SK-N-MC (cell line): ENCODE results near the gene PLEKHM3.

Experiments
- DNase-seq: peaks from one replicate; pipeline ENCODE4 v3.0.0-alpha.2; 2011; ENCODE audit warnings: low read depth, low spot score
- H3K27ac ChIP-seq: fragments of 200-600 bp; sonication (generic); 2 replicates; pipeline ENCODE4 v1.5.1; 2016; ENCODE audit warnings: mixed run types
- H3K36me3 ChIP-seq: fragments of 200-600 bp; sonication (generic); 2 replicates; pipeline ENCODE4 v1.6.1; 2017; ENCODE audit warnings: antibody characterized with exemption, low read length, mixed read lengths; ENCODE audit not compliant: insufficient read depth
- H3K4me3 ChIP-seq: fragments of 200-600 bp; sonication (generic); 2 replicates; pipeline ENCODE4 v1.5.1; 2016
- H3K9ac ChIP-seq: fragments of 200-600 bp; sonication (generic); 2 replicates; pipeline ENCODE4 v1.8.0; 2017; ENCODE audit warnings: mixed run types, mixed read lengths; ENCODE audit not compliant: insufficient read length
- H3K9me3 ChIP-seq: fragments of 200-600 bp; sonication (generic); 2 replicates; pipeline ENCODE4 v1.6.1; 2017; ENCODE audit warnings: low read depth, mild to moderate bottlenecking, antibody characterized with exemption, low read length, moderate library complexity, mixed read lengths
- EZH2 ChIP-seq: fragments of 200-600 bp; sonication (generic); IDR thresholded peaks from one replicate; pipeline ENCODE4 v1.6.1; 2017; ENCODE audit warnings: antibody characterized with exemption
- FOXP2 ChIP-seq: optimal IDR thresholded peaks from 2 replicates; pipeline ENCODE3; 2011; ENCODE audit warnings: mild to moderate bottlenecking, moderate library complexity; ENCODE audit not compliant: insufficient read depth; ENCODE audit errors: extremely low read length, control extremely low read depth
- POLR2AphosphoS5 ChIP-seq: IDR thresholded peaks from 2 replicates; pipeline ENCODE4 v1.6.1; 2012; ENCODE audit warnings: mild to moderate bottlenecking, low read depth, low read length, borderline replicate concordance

Gene PLEKHM3

DNA sequence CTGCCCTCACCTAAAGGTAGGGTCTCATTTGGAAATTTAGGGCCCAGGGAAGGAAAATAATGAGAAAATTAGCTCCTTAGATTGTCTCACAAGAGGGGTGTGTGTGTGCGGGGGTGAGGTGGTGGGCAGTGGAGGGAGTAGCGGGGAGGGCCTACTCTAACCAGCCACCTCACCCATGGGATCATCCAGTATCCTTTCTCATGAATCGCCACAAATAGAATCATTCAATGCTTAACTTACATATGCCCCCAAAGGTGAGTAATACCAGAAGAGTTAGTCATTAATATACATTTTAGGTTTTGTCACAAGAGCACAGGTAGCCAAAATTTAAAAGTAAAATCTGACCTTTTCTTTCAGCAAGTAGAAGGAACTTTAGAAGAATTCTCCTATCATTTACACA, 122.1 kb downstream of the PLEKHM3 start:
- H3K36me3 ChIP-seq, result no peaks in the 10 kb centered on the region
- DNase-seq, result no peak
- H3K27ac ChIP-seq, result no peak overlapping the region
- no peak overlapping the region for H3K4me3 ChIP-seq
- H3K9me3 ChIP-seq, result no peaks in the 10 kb centered on the region
- TF ChIP-seq POLR2AphosphoS5, result no peak
- no peak for TF ChIP-seq EZH2
- TF ChIP-seq FOXP2, result no peak
- H3K9ac ChIP-seq, result no peak overlapping the region

DNA sequence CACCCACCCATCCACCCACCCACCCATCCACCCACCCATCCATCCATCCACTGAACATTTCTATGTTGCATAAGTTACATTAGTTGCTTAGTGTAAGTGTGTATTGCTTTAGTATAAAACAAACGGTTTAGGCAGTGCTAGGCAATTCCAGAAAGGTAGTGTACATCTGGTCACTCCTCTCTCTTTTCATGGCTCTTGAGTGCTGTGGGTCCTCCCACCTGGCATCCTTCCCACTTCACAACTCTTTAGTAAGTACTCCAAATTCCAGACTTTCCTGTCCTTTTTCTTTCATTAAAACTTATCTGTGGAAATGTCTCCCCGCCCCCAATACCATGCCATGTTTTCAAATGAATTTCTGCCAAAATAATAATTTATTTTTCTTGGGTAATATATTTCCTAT, 122.5 kb downstream of the PLEKHM3 start:
- H3K9me3 ChIP-seq, result no peaks in the 10 kb centered on the region
- H3K4me3 ChIP-seq, result no peak overlapping the region
- no peak overlapping the region for H3K27ac ChIP-seq
- H3K36me3 ChIP-seq, result no peaks in the 10 kb centered on the region
- DNase-seq, result no peak
- H3K9ac ChIP-seq, result no peak overlapping the region
- no peak for TF ChIP-seq EZH2
- no peak for TF ChIP-seq POLR2AphosphoS5
- TF ChIP-seq FOXP2, result no peak

DNA sequence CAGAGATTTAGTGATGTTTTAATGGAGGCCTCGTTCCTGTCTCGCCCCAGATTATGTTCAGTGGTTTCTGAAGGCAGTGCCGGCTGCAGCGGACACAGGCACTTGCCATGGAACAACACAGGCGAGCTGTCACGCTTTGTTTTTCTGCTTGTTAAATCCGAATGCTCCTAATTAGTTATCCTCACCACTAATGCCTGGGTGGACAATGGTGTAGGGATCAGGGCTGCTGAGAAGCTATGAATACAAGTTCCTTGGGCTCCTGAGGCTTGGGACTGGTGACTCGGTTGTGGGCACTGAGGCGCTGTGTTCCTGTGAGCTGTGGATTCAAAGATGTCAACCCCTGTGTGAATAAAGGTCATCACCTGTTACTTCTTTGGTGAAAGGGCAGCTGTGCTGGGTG, 123.5 kb downstream of the PLEKHM3 start:
- TF ChIP-seq POLR2AphosphoS5, result no peak
- TF ChIP-seq FOXP2, result no peak
- no peak for TF ChIP-seq EZH2
- no peak for DNase-seq
- Histone ChIP-seq H3K9ac (no peak overlapping the region), H3K27ac (no peak overlapping the region), H3K9me3 (no peaks in the 10 kb centered on the region), H3K36me3 (no peaks in the 10 kb centered on the region), H3K4me3 (no peak overlapping the region)

DNA sequence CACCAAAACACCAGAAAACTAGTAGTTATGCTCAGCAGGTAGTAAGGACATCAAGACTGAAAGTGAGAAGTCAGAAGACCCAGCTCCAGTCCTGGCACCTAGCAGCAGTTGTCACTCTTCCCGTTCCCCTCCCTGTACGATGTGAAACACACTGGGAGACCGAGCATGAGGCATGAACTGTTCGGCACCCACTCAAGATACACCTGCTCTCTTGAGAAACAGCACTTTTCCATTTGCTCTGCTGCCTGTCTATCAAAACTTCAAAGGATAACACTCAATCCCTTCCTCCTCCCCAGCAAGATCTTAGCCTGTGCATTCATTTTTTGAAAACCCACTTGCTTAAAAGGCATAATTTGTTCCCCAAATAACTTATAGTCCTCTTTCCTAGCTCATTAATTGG, 123.9 kb downstream of the PLEKHM3 start:
- Histone ChIP-seq H3K4me3 (no peak overlapping the region), H3K27ac (no peak overlapping the region), H3K9ac (no peak overlapping the region), H3K36me3 (no peaks in the 10 kb centered on the region), H3K9me3 (no peaks in the 10 kb centered on the region)
- DNase-seq, result no peak
- no peak for TF ChIP-seq FOXP2

DNA sequence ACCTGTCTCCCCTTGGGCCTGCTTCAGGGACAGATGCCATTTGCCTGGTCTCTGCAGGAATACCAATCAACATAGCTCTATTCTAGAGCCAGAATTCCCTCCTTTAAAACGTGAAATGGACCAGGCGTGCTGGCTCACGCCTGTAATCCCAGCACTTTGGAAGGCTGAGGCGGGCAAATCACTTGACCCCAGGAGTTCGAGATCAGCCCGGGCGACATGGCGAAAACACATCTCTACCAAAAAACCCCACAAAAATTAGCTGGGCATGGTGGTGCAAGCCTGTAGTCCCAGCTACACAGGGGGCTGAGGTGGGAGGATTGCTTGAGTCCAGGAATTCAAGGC, 127.0 kb downstream of the PLEKHM3 start:
- Histone ChIP-seq H3K9ac (no peak overlapping the region), H3K27ac (no peak overlapping the region), H3K9me3 (no peaks in the 10 kb centered on the region), H3K4me3 (no peak overlapping the region), H3K36me3 (no peaks in the 10 kb centered on the region)
- TF ChIP-seq FOXP2 (no peak), EZH2 (no peak), POLR2AphosphoS5 (no peak)
- no peak for DNase-seq

DNA sequence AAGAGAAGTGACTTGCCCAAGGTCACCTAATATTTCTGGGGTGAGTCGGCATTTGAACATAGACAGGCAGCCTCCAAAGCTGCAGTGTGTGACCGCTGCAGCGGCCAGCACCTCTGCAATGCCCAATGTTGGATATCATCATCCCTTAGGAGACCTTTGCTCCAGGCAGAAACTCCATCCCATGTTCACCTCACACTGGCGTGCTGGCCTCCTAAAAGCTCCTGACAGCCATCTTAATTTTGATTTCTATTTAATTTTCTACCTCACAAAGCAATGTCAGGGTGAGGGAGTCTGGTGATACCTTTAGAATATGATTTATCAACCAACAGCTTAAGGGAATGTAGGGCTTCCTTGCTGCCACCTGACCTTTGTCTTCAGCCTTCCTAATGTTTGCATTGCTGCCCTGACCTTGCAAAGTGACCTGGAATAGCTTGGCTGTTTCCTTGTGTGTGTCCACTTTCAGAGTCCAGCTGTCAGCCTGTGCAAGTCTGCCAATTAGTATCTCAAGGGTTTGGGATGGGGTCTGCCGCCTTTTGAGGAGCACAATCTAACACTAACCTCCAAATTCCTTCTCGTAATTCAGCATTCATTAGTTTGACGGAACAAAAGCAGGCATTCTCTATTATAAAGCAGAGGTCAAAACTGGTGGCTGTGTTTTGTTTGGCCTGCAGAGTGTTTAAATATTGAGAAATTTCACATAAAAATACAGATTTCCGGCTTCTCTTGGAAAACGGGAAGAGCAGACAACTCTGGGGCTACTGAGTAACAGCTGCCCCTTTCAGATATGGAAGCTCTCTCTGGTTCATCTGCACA, 127.6 kb downstream of the PLEKHM3 start:
- no peak overlapping the region for H3K4me3 ChIP-seq
- no peaks in the 10 kb centered on the region for H3K36me3 ChIP-seq
- DNase-seq, result no peak
- no peak overlapping the region for H3K9ac ChIP-seq
- H3K9me3 ChIP-seq, result no peaks in the 10 kb centered on the region
- no peak for TF ChIP-seq FOXP2
- TF ChIP-seq POLR2AphosphoS5, result no peak
- TF ChIP-seq EZH2, result no peak
- no peak overlapping the region for H3K27ac ChIP-seq

DNA sequence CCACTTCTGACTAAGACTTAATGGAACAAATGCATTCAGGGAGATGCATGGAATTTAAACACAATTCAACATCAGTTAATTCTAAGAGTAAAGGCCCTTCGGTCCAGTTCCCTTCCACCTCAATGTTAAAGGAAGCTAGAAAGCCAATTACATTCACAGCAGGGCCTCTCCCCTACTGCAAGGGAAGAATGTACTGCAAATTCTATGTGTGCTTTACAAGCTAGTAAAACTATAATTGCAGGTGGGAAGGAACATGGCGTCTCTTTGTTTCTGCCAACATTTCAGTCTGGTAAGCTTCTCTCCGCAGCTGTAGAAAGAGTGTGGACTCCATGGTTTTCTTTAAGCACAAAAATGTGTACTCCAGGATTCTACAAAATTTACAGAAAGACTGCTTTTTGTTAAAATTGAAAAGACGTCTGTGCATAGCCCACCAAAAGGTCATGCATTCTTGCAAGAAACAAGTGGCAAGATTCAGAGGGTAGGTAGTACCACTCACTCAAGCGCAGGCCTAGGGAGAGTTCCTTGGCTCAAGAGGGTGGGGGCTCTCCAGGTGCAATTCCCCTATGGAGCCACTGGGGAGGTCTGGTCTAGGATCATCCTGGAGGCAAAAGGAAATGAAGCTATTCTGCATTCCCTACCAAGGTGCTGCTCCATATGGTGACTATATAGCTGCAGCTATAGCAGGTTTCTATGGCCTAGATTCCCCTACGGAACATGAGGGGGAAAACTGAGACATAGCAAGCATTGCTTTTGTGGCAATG, 128.6 kb downstream of the PLEKHM3 start:
- Histone ChIP-seq H3K27ac (no peak overlapping the region), H3K9ac (no peak overlapping the region), H3K4me3 (no peak overlapping the region), H3K9me3 (no peaks in the 10 kb centered on the region), H3K36me3 (no peaks in the 10 kb centered on the region)
- DNase-seq, result no peak
- TF ChIP-seq POLR2AphosphoS5, result no peak
- TF ChIP-seq FOXP2, result no peak
- TF ChIP-seq EZH2, result no peak

DNA sequence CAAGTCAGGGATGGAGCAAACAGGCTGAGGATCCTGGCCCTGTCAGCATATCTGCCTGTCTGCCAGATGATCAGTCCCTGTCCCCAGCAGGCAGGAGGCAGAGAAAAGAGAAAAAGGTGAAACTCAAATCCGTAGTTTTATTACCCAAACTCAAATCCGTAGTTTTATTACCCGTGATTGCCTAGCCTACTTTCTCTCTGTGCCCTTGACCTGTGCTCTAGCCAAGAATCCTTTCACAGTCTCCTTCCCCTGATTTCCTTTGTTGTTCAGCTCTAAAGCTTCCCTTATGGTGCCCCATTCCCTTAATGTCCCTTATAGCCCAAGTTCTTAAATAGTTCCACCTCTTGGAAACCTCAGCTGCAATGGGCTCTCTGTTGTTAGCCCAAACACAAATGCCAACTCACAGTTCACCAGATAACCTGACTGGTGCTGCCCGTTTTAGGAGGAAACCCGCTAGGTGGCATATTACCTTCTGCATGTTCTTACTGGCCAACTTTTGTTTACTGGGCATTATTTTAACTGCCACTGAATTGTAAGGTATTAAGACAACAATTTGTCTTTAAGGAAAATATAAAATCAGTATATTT, 130.0 kb downstream of the PLEKHM3 start:
- TF ChIP-seq EZH2, result no peak
- TF ChIP-seq POLR2AphosphoS5, result no peak
- no peak for TF ChIP-seq FOXP2
- Histone ChIP-seq H3K4me3 (no peak overlapping the region), H3K36me3 (no peaks in the 10 kb centered on the region), H3K9me3 (no peaks in the 10 kb centered on the region), H3K9ac (no peak overlapping the region), H3K27ac (no peak overlapping the region)
- DNase-seq, result no peak
